NCI-H1694 treated with DMSO at 0.1 percent for 48 hours (cell line): ENCODE results near the gene LRSAM1.

ENCODE experiments used
- DNase-seq: peaks from one replicate; lab custom pipeline; 2025; lab: John Stamatoyannopoulos, UW

Gene LRSAM1

DNA sequence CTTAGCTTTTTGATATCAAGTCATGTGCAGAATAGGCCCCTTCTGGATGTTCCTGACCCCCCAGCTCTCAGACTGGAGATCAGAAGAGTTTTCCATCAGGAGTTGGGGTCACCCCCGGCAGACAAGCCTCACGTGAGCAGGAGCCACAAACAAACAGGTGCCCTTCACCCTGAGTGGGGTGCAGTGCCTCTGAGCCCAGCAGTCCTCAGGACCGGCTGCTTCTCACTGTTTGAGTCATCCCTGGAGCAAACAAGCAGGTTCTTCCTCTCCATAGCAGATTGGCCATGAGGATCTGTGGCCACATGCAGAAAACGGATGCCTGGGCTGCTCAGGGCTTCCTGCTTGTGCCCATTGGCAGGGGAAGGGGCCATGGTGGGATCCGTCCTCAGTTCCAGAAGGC is 47.0 kb downstream of the LRSAM1 start:
- no peak for DNase-seq

DNA sequence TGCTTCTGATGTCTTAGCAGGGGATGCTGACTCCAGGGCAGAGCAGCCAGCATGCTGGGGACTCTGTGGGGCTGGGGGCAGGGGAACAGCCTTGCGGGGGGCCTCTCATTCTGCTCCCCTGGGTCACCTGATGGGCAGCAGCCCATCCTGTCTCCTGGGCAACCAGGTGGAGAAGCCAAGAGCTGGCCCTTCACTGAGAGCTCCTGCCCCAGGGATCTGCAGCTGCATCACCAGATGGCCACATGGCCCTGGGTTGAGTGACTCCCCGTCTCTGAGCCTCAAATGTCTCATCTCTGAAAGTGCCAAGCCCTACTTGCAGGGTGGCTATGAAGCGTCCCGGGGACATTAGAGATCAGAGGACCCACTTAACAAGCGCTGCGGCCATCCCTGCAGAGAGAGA is 49.1 kb downstream of the LRSAM1 start:
- DNase-seq = no peak

DNA sequence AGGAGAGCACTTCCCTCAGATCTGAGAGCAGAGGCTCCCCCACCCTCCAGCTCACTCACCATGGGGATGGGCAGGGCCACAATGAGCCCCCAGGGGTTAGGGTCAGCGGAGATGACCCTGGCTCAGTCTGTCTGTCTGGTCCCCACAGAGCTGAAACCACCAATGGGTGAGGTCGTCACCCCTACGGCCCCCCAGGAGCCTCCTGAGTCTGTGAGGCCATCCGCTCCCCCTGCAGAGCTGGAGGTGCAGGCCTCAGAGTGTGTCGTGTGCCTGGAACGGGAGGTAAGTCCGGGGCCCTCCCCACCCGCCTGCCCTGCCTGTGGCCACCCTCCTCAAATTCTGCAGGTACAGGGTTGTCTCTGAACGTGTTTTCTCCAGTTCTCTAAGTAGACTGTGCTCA is 49.6 kb downstream of the LRSAM1 start:
- DNase-seq = no peak

DNA sequence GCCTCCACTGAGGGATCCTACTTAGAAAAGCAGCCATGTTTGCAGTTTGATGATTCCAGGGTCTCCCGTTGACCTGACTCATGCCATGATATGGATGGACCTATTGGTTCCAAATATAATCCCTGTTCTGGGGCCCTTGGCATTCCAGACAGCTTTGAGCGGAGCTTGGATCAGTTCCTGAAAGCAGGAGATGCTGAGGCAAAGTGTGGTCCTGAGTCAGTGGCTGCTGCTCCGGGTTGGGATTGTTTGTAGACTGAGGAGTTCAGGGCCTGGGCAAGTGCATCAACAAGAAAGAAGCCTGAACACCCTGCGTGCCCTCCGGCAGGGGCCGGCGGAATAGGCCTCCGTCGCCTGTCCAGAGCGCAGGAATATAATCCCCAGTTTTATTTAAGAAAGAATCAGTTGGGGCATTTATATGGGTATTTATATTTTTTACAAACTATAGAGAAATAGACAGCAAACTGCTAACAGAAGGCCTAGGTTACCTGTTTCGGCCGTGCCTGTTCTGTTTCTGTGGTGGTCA is 50.6 kb downstream of the LRSAM1 start:
- no peak for DNase-seq

DNA sequence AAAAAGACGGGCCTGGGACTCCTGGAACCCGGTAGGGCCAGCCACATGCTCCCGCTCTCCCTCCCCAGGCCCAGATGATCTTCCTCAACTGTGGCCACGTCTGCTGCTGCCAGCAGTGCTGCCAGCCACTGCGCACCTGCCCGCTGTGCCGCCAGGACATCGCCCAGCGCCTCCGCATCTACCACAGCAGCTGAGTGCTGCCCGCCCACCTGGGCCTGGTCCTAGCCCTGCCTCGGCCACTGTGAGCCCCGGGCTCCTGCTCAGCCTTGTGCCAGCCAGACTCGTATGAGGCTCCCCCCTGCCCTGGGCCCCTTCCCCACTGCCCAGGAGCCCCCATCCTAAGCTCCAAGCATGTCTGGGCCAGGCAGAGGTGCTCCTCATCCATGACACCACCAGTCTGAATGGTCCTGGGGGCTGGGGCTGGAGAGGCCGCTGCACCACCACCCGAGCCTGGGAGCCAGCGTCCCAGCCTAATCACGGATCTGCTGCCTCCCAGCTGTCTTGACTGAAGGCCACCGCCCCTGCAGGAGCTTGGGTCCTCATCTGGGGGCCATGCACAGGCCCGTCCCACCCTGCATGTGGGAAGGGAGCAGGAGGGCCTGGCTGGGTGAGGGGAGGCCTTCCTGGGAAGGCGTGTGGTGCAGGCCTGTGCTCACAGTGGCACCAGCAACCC is 51.5 kb downstream of the LRSAM1 start:
- DNase-seq = no peak

DNA sequence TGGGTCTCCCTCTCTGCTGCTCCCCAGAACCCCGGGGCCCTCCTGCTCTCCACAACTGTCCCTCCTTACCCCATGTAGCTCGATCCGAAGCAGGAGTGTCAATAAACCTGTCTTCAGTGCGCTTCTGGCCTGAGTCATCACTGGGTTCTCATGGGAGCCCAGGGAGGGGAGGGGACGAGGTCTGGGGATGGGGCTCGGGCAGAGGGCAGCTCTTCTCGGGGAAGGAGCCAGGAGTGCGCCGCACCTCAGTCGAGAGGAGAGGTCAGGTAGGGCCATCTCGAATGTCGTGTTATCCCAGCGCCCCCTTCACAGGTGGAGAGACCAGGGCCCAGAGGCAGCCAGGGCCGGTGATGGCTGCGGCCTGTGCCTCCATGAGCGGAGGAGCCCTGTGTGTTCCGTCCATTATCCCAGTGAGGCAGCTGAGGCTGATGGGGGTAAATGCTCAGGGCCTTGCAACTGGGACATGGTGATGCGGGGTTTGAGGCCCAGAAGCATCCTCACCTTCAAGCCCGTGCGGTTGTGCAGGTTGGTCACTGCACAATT is 52.1 kb downstream of the LRSAM1 start:
- DNase-seq = no peak

DNA sequence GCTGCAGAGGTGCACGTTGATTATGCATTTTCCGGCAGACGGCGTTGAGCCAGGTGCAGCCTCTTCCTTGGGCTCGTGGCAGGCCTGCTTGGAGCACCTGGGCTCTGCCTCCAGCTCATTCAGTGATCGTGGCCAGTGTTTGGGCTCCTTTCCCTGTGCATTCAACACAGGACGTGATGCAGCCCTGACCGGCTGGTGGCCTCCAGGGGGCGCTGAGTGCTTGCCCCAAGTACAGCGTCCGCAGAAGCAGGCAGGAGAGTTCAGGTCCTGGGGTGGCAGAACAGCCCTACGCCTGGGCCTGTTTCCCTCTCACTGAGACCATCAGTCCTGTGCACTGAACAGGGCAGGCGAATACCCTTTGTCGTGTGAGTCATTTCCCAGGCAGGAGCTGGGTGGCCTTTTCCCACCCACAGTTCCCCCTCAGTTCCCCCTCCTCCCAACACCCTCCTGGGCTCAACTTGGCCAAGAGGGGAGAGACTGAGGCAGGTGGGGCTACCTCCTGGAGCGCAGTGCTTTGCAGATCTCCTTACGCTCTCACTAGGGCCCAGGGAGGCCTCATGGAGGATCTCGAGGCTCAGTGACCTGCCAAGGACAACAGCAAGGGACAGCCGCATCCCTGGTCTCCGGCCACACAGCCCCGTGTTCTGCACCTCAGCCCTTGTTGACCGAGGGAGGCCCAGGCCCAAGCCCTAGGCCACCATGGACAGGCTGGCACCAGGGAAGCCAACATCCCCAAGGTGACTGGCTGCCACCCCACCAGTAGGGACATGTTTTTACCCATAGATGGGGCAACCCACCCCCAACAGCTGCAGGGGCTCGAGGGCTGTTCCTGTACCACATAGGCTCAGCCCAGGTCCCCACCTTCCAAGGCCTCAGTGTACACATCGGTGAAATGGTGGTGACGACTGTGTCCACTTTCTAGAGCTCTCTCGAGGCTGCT is 52.9 kb downstream of the LRSAM1 start:
- DNase-seq = peak; percentile 67

DNA sequence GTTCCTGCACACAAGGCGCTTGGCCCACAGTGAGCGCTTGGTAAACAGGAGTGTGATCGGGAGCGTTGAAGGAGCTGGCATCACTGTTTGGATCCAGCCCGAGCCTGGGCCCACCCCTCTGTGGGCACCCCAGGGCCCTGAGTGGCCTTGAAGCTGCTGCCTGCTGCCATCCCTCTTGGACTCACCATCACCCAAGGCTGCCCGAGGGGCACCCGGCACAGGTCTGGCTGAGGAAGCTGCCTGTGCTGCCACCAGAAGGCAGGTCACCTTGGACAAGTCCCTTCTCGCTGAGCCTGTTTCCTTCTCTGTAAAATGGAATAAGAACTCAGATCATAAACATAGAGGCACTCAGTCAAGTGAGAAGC is 53.6 kb downstream of the LRSAM1 start:
- DNase-seq = no peak

DNA sequence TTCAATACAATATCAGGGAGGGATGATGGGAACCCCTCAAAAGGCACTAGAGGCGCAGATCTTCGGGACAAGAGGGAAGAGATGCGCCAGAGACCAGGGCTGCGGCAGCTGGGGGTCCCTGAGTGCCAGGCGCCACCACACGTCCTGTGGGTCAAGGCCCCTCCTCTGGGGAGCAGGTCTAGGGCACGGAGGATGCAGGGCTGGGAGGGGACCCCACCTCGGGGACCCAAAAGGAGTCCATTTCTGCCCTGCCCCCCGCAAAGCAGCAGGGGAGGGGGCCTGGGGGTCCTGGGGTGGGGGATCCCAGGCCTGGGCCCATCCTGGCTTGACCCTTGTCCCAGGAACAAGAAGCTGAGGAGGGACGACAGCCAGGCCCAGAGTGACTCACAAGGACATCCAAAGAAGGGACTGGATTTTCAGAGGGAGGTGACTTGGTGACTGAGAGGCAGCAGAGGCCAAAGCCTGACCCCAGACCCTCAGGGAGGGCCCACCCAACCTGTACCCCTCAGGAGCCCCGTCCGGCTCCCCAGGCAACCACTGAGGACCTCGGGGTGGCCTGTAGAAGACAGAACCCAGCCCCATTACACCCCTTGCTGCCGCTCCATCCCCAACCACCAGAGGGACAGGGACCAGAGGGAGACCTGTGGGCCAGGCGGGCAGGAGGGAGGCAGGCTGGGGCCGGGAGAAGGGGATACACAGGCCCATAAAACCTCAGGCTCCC is 54.2 kb downstream of the LRSAM1 start:
- DNase-seq = no peak

DNA sequence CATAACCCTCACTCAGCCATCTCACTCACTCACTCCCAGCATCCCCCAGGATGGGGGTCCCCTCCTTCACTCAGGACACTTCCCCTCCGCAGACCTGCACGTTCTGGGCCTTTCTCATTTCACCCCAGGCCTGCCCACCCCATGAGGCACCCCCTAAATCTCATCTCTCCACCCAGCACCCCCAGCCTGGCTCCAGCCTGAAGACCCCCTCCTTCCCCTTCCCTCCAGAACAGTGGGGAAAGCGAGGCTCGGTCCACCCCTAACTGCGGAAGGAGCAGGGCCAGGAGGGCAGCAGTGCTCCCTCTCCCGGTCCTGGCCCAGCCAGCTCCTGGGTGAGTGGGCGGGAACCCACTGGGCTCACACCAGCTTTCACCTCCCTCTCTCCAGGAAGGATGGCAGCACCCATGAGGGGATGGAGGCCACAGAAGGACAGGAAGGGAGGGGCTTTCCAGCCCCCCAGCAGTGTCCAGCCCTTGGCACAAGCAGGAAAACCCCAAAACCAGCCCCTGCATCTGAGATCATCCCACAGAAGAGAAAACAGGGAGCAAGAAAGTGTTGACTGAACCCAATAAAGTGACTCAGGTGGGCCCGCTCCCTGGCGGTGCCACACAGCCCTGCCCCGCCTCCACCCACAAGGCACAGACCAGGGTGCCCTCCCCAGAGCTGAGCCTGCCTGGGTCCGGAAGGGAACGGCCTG is 55.0 kb downstream of the LRSAM1 start:
- no peak for DNase-seq

DNA sequence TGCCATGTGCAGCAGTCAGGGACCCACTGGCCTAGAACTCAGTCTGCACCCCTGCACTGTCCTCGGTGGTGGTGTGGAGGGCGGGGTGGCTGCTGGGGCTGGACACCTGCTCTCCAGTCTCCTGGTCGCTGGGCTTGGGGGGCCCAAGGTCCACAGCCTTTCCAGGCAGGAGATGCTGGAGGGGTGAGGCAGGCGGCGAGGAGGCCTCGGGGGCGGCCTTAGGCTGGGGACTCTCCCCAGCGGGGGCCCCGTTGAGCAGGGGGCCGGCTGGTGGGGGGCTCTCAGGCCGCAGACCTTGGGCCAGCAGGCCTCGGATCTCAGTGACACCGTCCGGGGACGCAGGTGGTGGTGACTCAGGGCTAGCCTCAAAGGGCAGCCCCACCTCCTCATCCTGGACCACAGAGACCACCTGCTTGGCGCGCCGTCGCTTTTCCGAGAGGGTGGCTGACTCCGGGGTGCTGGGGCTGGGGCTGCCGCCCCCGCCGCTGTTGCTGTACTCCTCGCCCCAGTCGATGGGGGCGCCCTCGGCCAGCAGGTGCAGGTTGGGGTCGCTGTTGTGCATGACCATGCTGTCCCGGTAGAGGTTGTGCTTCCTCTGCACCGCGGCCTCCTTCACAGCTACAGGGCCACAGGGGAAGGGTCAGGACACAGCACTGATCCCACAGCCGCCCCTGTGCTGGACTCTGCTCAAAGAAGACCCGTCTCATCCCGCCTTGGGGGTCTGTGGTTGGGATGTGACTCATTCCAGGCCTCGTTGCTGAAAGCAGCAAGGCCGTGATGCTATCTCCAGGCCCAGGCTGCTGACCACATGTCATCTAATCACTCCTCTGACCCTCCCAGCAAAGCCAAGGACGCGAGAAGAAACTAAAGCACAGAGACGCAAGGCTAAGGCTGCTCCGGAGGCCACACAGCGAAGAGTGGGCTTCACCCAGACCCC is 55.8 kb downstream of the LRSAM1 start:
- no peak for DNase-seq

DNA sequence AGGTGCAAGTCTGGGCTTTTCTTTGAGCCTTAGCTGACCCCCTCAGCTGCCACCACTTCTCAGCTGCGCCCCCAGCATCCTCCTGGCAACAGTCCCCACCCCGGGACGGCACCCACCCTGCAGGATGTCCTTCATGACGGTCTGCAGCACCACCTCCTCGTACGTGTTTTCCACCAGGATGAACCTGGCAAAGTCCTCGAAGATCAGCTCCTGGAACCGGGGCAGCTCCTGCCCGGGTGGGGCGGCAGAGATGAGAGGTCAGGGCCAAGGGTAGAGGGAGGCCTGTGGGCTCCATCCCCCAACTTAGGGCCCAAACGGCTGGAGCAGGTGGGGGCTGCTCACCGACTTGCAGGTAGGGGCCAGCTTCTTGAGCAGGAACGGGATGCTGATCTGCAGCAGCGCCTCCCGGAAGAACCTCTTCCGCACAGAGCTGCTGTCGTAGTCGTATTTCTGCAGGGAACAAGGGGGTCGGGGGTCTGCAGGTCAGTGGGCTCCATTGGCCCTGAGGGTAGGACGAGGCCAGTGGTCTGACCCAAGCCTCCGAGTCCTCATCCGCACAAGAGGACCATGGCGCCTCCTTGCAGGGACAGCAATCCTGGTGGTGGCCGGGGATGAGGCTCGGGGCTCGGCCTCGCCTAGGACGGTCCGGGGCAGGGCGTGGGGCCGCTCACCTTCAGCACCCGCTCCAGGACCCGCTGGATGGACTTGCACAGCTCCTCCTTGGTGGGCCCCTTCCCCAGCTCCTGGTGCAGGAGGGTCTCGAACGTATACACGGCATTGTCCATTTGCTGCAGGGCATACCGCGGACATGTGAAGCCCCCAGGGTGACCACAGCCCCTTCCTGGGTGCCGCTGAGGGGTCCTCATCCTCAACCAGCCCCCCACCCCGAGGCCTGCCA is 56.7 kb downstream of the LRSAM1 start:
- DNase-seq = no peak

DNA sequence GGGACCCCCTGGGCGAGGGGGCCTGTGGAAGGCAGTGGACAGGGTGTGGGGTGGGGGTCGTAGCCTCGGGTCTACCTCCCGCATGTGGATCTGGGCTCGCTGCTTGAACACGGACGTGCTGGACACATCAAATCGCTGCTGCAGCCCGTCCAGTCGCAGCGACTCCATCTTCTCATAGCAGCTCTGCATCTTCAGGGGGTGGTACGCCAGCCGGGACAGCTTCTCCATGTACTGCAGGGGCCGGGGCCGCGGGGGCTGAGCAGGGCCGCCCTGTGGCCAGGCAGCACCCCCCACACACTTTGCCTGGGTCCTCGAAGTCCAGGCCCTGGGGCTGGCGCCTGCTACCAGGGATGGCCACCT is 57.6 kb downstream of the LRSAM1 start:
- no peak for DNase-seq

DNA sequence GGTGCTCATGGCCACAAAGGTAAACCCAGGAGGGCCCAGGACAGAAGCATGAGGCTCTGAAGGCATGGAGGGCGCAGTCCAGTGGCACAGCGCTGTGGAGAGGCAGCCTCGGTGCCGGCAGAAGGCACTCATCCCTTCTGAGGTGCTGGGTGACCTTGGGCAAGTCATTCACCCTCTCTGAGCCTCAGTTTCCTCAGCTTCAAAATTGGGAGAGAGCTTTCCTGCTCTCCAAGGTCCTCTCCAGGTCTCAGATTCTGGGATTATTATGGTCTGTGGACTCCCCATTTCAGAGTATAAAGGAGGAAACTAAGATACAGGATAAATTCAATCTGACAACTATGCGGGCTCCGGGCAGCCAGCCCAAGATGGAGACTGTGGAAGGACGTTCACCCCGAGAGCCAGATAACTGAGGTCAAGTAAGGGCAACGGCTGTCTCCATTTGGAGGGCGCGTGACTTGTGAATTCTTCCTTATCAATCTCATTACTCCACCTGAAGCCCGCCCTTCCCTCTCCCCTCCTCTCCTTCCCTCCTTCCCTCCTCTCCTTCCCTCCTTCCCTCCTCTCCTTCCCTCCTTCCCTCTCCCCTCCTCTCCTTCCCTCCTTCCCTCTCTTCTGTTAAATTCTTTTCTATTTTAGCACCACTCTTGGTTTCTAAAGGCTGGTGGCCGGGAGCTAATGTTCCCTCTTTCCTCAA is 58.1 kb downstream of the LRSAM1 start:
- DNase-seq = no peak

DNA sequence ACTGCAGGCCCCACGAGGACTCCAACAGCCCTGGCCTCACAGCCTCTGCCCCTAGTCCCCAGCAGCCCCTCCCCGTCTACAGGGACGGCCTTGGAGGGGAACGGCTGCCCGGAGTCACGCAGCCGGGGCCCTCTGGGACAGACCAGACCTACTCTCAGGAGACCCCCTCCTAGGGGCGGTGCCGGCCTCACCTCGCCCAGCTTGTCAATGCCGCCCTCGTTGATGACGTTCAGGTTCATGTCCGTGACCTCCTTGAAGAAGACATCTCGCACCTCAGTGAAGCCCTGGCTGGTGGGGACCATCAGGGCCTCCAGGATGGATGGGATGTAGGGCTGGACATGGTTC is 58.6 kb downstream of the LRSAM1 start:
- no peak for DNase-seq

DNA sequence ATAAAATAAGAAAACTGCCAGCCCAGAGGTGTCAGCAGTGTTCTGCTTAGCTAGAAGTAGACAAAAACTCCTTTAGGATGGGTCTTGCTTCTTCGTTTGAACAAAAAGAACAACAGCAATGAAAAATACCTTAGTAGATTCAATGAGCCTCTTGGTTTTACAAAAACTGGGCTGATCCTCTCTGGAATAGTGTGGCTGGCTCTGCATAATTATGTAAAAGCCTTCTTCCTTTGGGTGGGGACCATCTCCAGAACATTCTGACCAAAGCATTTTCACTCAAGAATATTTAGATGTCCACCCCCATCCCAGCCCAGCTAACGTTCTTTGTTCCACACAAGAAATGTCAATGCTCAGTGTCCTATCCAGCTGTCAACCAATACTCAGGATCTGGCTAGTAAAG is 63.2 kb downstream of the LRSAM1 start:
- DNase-seq = no peak

DNA sequence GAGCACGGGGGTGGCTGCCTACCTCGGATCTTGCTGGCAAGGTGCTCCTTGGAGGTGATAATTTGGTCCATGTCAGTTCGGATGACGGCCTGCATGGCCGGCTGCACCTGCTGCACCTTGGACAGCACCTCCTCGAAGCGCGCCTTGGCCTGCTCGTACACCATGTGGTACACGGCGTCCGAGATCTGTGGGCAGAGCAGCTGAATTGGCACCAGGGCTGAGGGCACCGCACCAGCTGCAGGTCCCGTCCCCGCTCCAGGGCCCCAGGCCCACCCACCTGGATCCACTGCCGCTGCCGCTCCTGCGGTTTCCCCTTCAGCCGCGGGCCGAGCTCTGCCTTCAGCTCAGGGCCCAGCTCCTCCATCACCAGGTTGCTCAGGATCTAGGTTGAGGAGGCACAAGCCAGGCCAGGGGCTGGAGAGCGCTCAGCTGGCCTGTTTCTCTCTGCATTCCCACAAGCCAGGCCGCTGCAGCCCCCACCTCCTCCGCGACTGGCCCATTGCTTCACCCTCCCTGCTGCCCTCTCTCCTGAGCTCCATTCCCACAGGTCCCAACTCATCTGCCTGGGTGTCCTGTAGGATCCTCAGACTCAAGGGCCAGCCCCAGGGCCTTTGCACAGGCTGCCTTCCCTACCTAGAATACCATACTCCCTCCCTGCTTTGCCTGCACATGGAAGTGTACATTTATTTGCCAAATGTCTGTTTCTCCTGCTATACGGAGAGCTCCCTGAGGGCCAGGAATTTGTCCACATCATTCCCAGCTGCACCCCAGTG is 65.7 kb downstream of the LRSAM1 start:
- DNase-seq = no peak

DNA sequence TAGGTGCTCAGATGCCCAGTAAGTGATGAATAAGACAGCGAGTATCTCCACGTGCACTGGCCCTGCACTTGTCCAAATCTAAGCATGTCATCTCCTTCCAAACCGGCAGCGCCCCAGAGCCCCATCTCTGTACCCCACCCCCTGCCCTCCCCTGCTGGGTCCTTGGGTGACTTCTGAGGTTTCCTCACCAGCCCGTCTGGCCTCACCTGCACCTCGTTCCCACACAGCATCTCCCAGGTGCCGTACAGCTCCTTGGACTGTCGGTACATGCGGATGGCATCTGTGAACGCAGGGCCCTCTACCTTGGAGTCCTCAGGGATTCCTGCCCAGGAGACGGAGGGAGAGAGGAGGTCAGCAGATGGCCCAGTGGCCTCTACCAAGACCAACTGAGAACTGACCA is 66.3 kb downstream of the LRSAM1 start:
- DNase-seq = no peak
